B cell (primary cell): ENCODE measurements around the gene GRIK5. TPM values are rescaled to one million over a fixed set of nuclear protein-coding genes. Genes with fewer than 3 reads are reported as not detected.

ENCODE experiments used
- ATAC-seq: fragments of 200-7000 bp; cut with Tn5 transposase; one replicate; pipeline ENCODE4 v1.10.0; 2021; ENCODE audit warnings: low read depth, mild to moderate bottlenecking, moderate number of reproducible peaks, moderate library complexity
- CTCF ChIA-PET: fragments of 350-600 bp; sonication (Branson Sonifier 250); formaldehyde crosslinking; loops from one replicate; lab custom pipeline; 2021; ENCODE audit warnings: antibody characterized with exemption, inconsistent platforms; lab: Charles Lee
- POLR2A ChIA-PET: fragments of 350-600 bp; sonication (Branson Sonifier 250); formaldehyde crosslinking; loops from one replicate; lab custom pipeline; 2021; ENCODE audit warnings: antibody characterized with exemption; lab: Charles Lee
- DNase-seq: peaks from one replicate; pipeline ENCODE4 v3.0.0; 2013
- H2AFZ ChIP-seq: 2 replicates; pipeline ENCODE4 v1.6.1; 2012; ENCODE audit warnings: mild to moderate bottlenecking, low read depth, low read length; ENCODE audit not compliant: insufficient read depth, poor library complexity, severe bottlenecking
- H3K27ac ChIP-seq, 2 donors: 1 replicate in 1 of 2; 2 replicates in 1 of 2; pipeline ENCODE4 v1.5.1; 2012 to 2013; ENCODE audit warnings: low read length in 2 of 2, mild to moderate bottlenecking in 2 of 2, moderate library complexity in 1 of 2
- H3K27me3 ChIP-seq, 4 experiments: fragments of 200-600 bp in 1 of 4; sonication (generic) in 1 of 4; replicated peaks in 1 of 4; 1 replicate in 2 of 4; 2 replicates in 2 of 4; pipeline versions ENCODE4 v1.6.1 to v1.7.0; 2013 to 2016; ENCODE audit warnings: low read length in 3 of 4, mild to moderate bottlenecking in 2 of 4, mixed read lengths in 1 of 4, moderate library complexity in 1 of 4; ENCODE audit not compliant: insufficient read depth in 4 of 4, control insufficient read depth in 3 of 4; ENCODE audit errors: control extremely low read depth in 1 of 4
- H3K36me3 ChIP-seq, 2 experiments: replicated peaks in 1 of 2; 1 replicate in 1 of 2; 2 replicates in 1 of 2; pipeline versions ENCODE4 v1.6.1 to v1.7.1; 2013; ENCODE audit warnings: low read length in 1 of 2; ENCODE audit not compliant: insufficient read depth in 2 of 2, control insufficient read depth in 1 of 2; ENCODE audit errors: control extremely low read depth in 1 of 2, extremely low read depth in 1 of 2
- H3K4me1 ChIP-seq, 2 donors: fragments of 200-600 bp in 1 of 2; sonication (generic) in 1 of 2; 1 replicate in 1 of 2; 2 replicates in 1 of 2; pipeline versions ENCODE4 v1.5.1 to v1.6.1; 2013 to 2017; ENCODE audit warnings: low read length in 2 of 2; ENCODE audit not compliant: control insufficient read depth in 2 of 2, insufficient read depth in 2 of 2
- H3K4me2 ChIP-seq: replicated peaks from 2 replicates; pipeline ENCODE3; 2012; ENCODE audit warnings: mild to moderate bottlenecking, low read depth, low read length; ENCODE audit not compliant: poor library complexity, severe bottlenecking
- H3K4me3 ChIP-seq, 5 experiments: fragments of 200-600 bp in 1 of 5; sonication (generic) in 1 of 5; 1 replicate in 3 of 5; 2 replicates in 2 of 5; pipeline versions ENCODE4 v1.5.1 to v1.7.0; 2011 to 2016; ENCODE audit warnings: low read length in 4 of 5, mild to moderate bottlenecking in 4 of 5, low read depth in 2 of 5, control low read depth in 1 of 5, moderate library complexity in 1 of 5; ENCODE audit not compliant: insufficient read depth in 1 of 5; ENCODE audit errors: control extremely low read depth in 1 of 5, extremely low read depth in 1 of 5
- H3K79me2 ChIP-seq: fragments of 200-600 bp; sonication (generic); one replicate; pipeline ENCODE4 v1.6.0; 2016; ENCODE audit warnings: low read length; ENCODE audit not compliant: control insufficient read depth, insufficient read depth
- H3K9ac ChIP-seq: fragments of 200-600 bp; sonication (generic); 2 replicates; pipeline ENCODE4 v1.6.1; 2017; ENCODE audit warnings: mild to moderate bottlenecking, low read length, moderate library complexity
- H3K9me3 ChIP-seq, 3 donors: one replicate each; pipeline versions ENCODE4 v1.6.1 to v1.7.1; 2013; ENCODE audit warnings: low read length in 2 of 3; ENCODE audit not compliant: control insufficient read depth in 2 of 3, insufficient read depth in 1 of 3; ENCODE audit errors: control extremely low read depth in 1 of 3
- H4K20me1 ChIP-seq: 2 replicates; pipeline ENCODE4 v1.6.0; 2012; ENCODE audit warnings: mild to moderate bottlenecking, low read length; ENCODE audit not compliant: insufficient read depth, control insufficient read depth, poor library complexity, severe bottlenecking
- H3K27ac Mint-ChIP-seq: one replicate; pipeline ENCODE4 v1.8.0; 2021; ENCODE audit warnings: mixed read lengths
- H3K27me3 Mint-ChIP-seq: one replicate; pipeline ENCODE4 v1.8.0; 2021; ENCODE audit warnings: mixed read lengths
- H3K4me1 Mint-ChIP-seq: one replicate; pipeline ENCODE4 v1.8.0; 2021; ENCODE audit warnings: mixed read lengths
- H3K4me3 Mint-ChIP-seq: one replicate; pipeline ENCODE4 v1.8.0; 2021; ENCODE audit warnings: mixed read lengths
- H3K9me3 Mint-ChIP-seq: one replicate; pipeline ENCODE4 v1.8.0; 2022; ENCODE audit warnings: mixed read lengths; ENCODE audit not compliant: insufficient read depth
- EZH2 ChIP-seq: IDR thresholded peaks from 2 replicates; pipeline ENCODE4 v1.6.1; 2012; ENCODE audit warnings: borderline replicate concordance, low read depth, mild to moderate bottlenecking, moderate library complexity, low read length; ENCODE audit not compliant: insufficient read depth, poor library complexity, severe bottlenecking
- WGBS: methylation state at CpG from one replicate; pipeline ENCODE4 v1.1.5; 2013; ENCODE audit warnings: missing lambda C conversion rate; ENCODE audit not compliant: insufficient coverage; 5-methylcytosine and 5-hydroxymethylcytosine counted together
- intact Hi-C: fragments of 100-400 bp; cut with micrococcal nuclease; formaldehyde crosslinking; loops from one replicate; pipeline ENCODE4 v1.10.0; 2022
- polyA plus RNA-seq: library from polyadenylated mRNA; depleted of rRNA; stranded (reverse); fragments of >200 nt; gene quantifications from 2 replicates; pipeline ENCODE4 v1.2.3, GENCODE V29; 2012
- total RNA-seq, 2 donors: library from RNA; stranded (reverse); fragments of 120-200 nt in 1 of 2; gene quantifications; 1 replicate in 1 of 2; 2 replicates in 1 of 2; pipeline versions ENCODE4 v1.2.3 to v1.2.4, GENCODE V29; 2013 to 2022
- TF ChIP-seq, protein P1 (sequence below): fragments of 200-600 bp; IDR thresholded peaks from one replicate; pipeline ENCODE4 v1.8.0; 2022; ENCODE audit warnings: antibody characterized with exemption, mild to moderate bottlenecking

Gene GRIK5
- total and polyA plus RNA-seq, 2 donors (not counting 1 experiment from before 2014, with no cell fraction given): 0.09 to 0.27 TPM

- Histone ChIP-seq H4K20me1 (peaks cover 85% of the 10 kb centered on the region), H3K9me3 (no peaks in the 10 kb centered on the region), H2AFZ (no peak overlapping the region), H3K9ac (no peak overlapping the region), H3K36me3 (peaks cover 1 to 83% of the 10 kb centered on the region in 2 experiments), H3K79me2 (peaks cover 99% of the 10 kb centered on the region), H3K4me2 (peak overlapping the region; percentile 52), H3K27ac (peak overlapping the region in 1 of 2 donors; percentile 58), H3K4me1 (peaks cover 33 to 53% of the 10 kb centered on the region in 2 donors), H3K4me3 (no peak overlapping the region), H3K27me3 (no peaks in the 10 kb centered on the region)
- peak overlapping the region; percentile 24 for H3K4me3 Mint-ChIP-seq
- H3K27me3 Mint-ChIP-seq: no peaks in the 10 kb centered on the region
- peak overlapping the region; percentile 71 for H3K27ac Mint-ChIP-seq
- ATAC-seq (peak; percentile 98), DNase-seq (peak; percentile 92)
- H3K9me3 Mint-ChIP-seq: no peaks in the 10 kb centered on the region
- POLR2A ChIA-PET: interaction anchor here (1.2 to 1.5 kb wide), 4 partner anchors 12 to 173 kb away, joined by 3 to 7 read pairs (median 4); partner anchors contain the start of gene POU2F2
- CTCF ChIA-PET: interaction anchor here (0.6 to 19.4 kb wide), 49 partner anchors 13 to 333 kb away, joined by 3 to 419 read pairs (median 5); partner anchors contain the start of genes GSK3A, POU2F2 and ZNF526
- TF ChIP-seq EZH2: no peak
- TF ChIP-seq, protein P1, sequence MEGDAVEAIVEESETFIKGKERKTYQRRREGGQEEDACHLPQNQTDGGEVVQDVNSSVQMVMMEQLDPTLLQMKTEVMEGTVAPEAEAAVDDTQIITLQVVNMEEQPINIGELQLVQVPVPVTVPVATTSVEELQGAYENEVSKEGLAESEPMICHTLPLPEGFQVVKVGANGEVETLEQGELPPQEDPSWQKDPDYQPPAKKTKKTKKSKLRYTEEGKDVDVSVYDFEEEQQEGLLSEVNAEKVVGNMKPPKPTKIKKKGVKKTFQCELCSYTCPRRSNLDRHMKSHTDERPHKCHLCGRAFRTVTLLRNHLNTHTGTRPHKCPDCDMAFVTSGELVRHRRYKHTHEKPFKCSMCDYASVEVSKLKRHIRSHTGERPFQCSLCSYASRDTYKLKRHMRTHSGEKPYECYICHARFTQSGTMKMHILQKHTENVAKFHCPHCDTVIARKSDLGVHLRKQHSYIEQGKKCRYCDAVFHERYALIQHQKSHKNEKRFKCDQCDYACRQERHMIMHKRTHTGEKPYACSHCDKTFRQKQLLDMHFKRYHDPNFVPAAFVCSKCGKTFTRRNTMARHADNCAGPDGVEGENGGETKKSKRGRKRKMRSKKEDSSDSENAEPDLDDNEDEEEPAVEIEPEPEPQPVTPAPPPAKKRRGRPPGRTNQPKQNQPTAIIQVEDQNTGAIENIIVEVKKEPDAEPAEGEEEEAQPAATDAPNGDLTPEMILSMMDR: peak; percentile 100
- WGBS: 7% methylated on average over 12 of the region's 16 CpGs
- peaks cover 57% of the 10 kb centered on the region for H3K4me1 Mint-ChIP-seq
- intact Hi-C loops: loop anchor here (1.0 kb wide), 9 partner anchors 21 to 325 kb away; partner anchors contain the start of genes GSK3A, MEGF8 and ZNF526
Measured at GRCh38 chr19:42108527-42109389, 38.8 kb upstream of the GRIK5 start.
